ENCODE data around the gene KRT80. TPM values are rescaled to one million over a fixed set of nuclear protein-coding genes. Genes with fewer than 3 reads are reported as not detected.

Gene KRT80
- total RNA-seq, 1 experiment from 2014 or later = 8.8 TPM

DNA sequence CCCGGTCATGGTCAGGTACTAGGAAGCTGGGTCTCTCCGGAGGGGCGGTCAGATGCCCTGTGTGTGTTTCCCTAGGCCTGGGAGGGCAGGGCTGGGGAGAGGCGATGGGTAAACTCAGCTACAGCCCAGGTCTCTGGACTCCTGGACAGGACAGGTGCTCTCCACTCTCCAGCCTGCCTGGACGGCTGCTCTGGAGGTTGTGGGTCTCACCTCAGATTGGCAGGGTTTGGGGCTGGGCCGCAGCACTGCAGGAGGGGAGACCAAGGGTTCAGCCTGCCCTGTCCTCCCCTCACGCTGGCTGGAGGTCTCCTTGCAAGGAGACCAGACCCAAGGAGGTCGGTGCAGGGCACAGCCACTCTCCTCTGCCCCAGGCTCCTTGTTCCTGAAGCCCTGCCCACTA, 7.8 kb downstream of the KRT80 start:
- Histone ChIP-seq H3K79me2 (ENCODE audit: insufficient read depth, low read length) (no peaks in the 10 kb centered on the region), H3K9me2 (ENCODE audit: insufficient read depth) (no peaks in the 10 kb centered on the region), H2AFZ (ENCODE audit: low read depth, low read length, poor library complexity, severe bottlenecking) (no peak overlapping the region), H3K27me3 (ENCODE audit: insufficient read depth, low read length) (no peaks in the 10 kb centered on the region), H3K9ac (ENCODE audit: low read length) (no peak overlapping the region), H3K9me3 (ENCODE audit: control insufficient read depth in 1 of 2, insufficient read depth in 1 of 2, low read depth in 1 of 2, low read length in 2 of 2) (no peaks in the 10 kb centered on the region), H3K4me3 (replicated peaks in 1 of 2; ENCODE audit: low read depth in 1 of 2, low read length in 2 of 2) (no peak overlapping the region), H3K27ac (ENCODE audit: low read depth, low read length) (no peak overlapping the region), H4K20me1 (ENCODE audit: insufficient read depth) (no peaks in the 10 kb centered on the region), H3K4me2 (ENCODE audit: low read length) (no peak overlapping the region), H3K4me1 (ENCODE audit: control insufficient read depth in 1 of 2, insufficient read depth in 2 of 2, low read length in 2 of 2) (peaks cover 36 to 85% of the 10 kb centered on the region in 2 experiments), H3K36me3 (ENCODE audit: control insufficient read depth in 1 of 2, insufficient read depth in 2 of 2, low read length in 2 of 2) (no peaks in the 10 kb centered on the region)
- ATAC-seq = no peak
- POLR2A ChIA-PET = no interaction called here
- intact Hi-C loops (cut with micrococcal nuclease) = no loop called here
- no peak for DNase-seq (ENCODE audit: low read depth, low spot score)
- CTCF ChIA-PET = no interaction called here
- RAD21 ChIA-PET (ENCODE audit: low non-redundant PET in 1 of 2, low total read pairs in 2 of 2, uncharacterized antibody in 2 of 2, unreplicated experiment in 2 of 2) = no interaction called here
- no peak for TF ChIP-seq ZFX (IDR thresholded peaks at IDR 0.05)
- no peak for TF ChIP-seq SIN3A (IDR thresholded peaks at IDR 0.05; ENCODE audit: low read depth)
- TF ChIP-seq YY1 (IDR thresholded peaks at IDR 0.05; ENCODE audit: extremely low read depth, insufficient replicate concordance, low read depth, low read length) = no peak
- TF ChIP-seq EZH2phosphoT487 (IDR thresholded peaks at IDR 0.05; ENCODE audit: borderline replicate concordance) = no peak
- no peak for TF ChIP-seq POLR2A (IDR thresholded peaks at IDR 0.05; ENCODE audit: borderline replicate concordance, extremely low read depth, insufficient read depth, insufficient read length)
- TF ChIP-seq EGR1 (IDR thresholded peaks at IDR 0.05; ENCODE audit: low read depth) = no peak
- TF ChIP-seq CEBPB (IDR thresholded peaks at IDR 0.05; ENCODE audit: low read depth) = no peak
- TF ChIP-seq, protein P1, sequence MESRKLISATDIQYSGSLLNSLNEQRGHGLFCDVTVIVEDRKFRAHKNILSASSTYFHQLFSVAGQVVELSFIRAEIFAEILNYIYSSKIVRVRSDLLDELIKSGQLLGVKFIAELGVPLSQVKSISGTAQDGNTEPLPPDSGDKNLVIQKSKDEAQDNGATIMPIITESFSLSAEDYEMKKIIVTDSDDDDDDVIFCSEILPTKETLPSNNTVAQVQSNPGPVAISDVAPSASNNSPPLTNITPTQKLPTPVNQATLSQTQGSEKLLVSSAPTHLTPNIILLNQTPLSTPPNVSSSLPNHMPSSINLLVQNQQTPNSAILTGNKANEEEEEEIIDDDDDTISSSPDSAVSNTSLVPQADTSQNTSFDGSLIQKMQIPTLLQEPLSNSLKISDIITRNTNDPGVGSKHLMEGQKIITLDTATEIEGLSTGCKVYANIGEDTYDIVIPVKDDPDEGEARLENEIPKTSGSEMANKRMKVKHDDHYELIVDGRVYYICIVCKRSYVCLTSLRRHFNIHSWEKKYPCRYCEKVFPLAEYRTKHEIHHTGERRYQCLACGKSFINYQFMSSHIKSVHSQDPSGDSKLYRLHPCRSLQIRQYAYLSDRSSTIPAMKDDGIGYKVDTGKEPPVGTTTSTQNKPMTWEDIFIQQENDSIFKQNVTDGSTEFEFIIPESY (IDR thresholded peaks at IDR 0.05; ENCODE audit: extremely low read depth, insufficient replicate concordance, low read length) = no peak
- TF ChIP-seq, protein P2, sequence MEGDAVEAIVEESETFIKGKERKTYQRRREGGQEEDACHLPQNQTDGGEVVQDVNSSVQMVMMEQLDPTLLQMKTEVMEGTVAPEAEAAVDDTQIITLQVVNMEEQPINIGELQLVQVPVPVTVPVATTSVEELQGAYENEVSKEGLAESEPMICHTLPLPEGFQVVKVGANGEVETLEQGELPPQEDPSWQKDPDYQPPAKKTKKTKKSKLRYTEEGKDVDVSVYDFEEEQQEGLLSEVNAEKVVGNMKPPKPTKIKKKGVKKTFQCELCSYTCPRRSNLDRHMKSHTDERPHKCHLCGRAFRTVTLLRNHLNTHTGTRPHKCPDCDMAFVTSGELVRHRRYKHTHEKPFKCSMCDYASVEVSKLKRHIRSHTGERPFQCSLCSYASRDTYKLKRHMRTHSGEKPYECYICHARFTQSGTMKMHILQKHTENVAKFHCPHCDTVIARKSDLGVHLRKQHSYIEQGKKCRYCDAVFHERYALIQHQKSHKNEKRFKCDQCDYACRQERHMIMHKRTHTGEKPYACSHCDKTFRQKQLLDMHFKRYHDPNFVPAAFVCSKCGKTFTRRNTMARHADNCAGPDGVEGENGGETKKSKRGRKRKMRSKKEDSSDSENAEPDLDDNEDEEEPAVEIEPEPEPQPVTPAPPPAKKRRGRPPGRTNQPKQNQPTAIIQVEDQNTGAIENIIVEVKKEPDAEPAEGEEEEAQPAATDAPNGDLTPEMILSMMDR (IDR thresholded peaks at IDR 0.05 in 2 of 3, conservative IDR thresholded peaks at IDR 0.05 in 1 of 3; ENCODE audit: borderline replicate concordance in 1 of 3, insufficient read depth in 1 of 3, low read depth in 2 of 3, low read length in 2 of 3) = no peak
- TF ChIP-seq FOSL1 (IDR thresholded peaks at IDR 0.05; ENCODE audit: low read depth) = no peak
- no TSS peak for BruUV-seq (replicated peaks)
